Stimulated activated naive B cell treated with anti-CD40 and anti-IgM and Interleukin-4, amounts not matched to agents 10 μg/mL and 1 μg/mL and 100 μg/mL, for 72 hours (primary cell): ENCODE measurements around the gene OSTM1.

Experiments
- ATAC-seq, 2 donors: fragments of 150-1000 bp; cut with Tn5 transposase; replicated peaks; 2 replicates each; pipeline ENCODE4 v1.10.0; 2021; ENCODE audit warnings: moderate library complexity in 1 of 2
- DNase-seq: peaks from one replicate; pipeline ENCODE4 v3.0.0; 2021
- H3K27ac Mint-ChIP-seq: one replicate; pipeline ENCODE4 v1.8.0; 2022; ENCODE audit warnings: mild to moderate bottlenecking, mixed read lengths
- H3K27me3 Mint-ChIP-seq, 2 donors: one replicate each; pipeline ENCODE4 v1.8.0; 2022; ENCODE audit warnings: mixed read lengths in 2 of 2
- H3K36me3 Mint-ChIP-seq, 2 donors: one replicate each; pipeline ENCODE4 v1.8.0; 2022; ENCODE audit warnings: mixed read lengths in 2 of 2, mild to moderate bottlenecking in 1 of 2
- H3K4me1 Mint-ChIP-seq, 2 donors: one replicate each; pipeline ENCODE4 v1.8.0; 2022; ENCODE audit warnings: mixed read lengths in 2 of 2, mild to moderate bottlenecking in 1 of 2
- H3K4me3 Mint-ChIP-seq, 2 donors: one replicate each; pipeline ENCODE4 v1.8.0; 2022; ENCODE audit warnings: mild to moderate bottlenecking in 2 of 2, mixed read lengths in 2 of 2, moderate library complexity in 1 of 2
- H3K9me3 Mint-ChIP-seq, 2 donors: one replicate each; pipeline ENCODE4 v1.8.0; 2022; ENCODE audit warnings: mixed read lengths in 2 of 2, mild to moderate bottlenecking in 1 of 2

The OSTM1 gene

DNA sequence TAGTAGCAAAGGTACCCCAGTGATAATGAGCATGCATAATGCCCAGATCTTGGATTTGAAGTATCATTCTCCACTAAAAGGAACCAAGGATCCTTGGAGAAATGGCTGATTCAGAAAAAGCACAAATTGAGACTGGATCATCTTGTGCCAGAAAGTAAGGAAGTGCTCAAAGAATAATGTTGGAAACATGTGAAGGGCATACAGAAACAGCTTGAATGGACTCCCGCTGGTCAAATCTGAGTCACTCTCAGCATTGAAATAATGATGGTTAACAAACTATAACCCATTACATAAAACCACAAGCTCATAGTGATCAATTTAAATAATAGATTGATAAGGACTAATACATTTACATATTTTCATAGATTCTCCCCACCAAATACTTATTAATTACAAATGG, 3.6 kb upstream of the OSTM1 start:
- Mint-ChIP-seq H3K27ac (no peak overlapping the region), H3K4me3 (no peak overlapping the region), H3K27me3 (peaks cover 19 to 23% of the 10 kb centered on the region in 2 donors), H3K9me3 (no peaks in the 10 kb centered on the region), H3K36me3 (peaks cover under 1 to 3% of the 10 kb centered on the region in 2 donors), H3K4me1 (peaks cover 9 to 11% of the 10 kb centered on the region in 2 donors)
- ATAC-seq: no peak
- no peak for DNase-seq

GRCh38 chr6:108074057-108074358, 533 bp downstream of the OSTM1 start:
- H3K27ac Mint-ChIP-seq: peak overlapping the region; percentile 89
- peak; percentile 57 for ATAC-seq
- peaks cover 14 to 27% of the 10 kb centered on the region in 2 donors for H3K4me1 Mint-ChIP-seq

GRCh38 chr6:108071736-108072276, 2.7 kb downstream of the OSTM1 start:
- Mint-ChIP-seq H3K4me3 (no peak overlapping the region), H3K27ac (no peak overlapping the region), H3K27me3 (no peaks in the 10 kb centered on the region)

More at GRCh38 chr6:108074057-108074358, 533 bp downstream of the OSTM1 start:
- H3K4me3 Mint-ChIP-seq: peak overlapping the region; percentile 89 to 92
- no peaks in the 10 kb centered on the region for H3K27me3 Mint-ChIP-seq
- H3K36me3 Mint-ChIP-seq: peaks cover 4 to 5% of the 10 kb centered on the region in 2 donors
- H3K9me3 Mint-ChIP-seq: no peaks in the 10 kb centered on the region
- DNase-seq: no peak

GRCh38 chr6:108068618-108069017, 5.9 kb downstream of the OSTM1 start:
- Mint-ChIP-seq H3K4me1 (peaks cover 10 to 20% of the 10 kb centered on the region in 2 donors), H3K27ac (no peak overlapping the region), H3K36me3 (peaks cover 4 to 9% of the 10 kb centered on the region in 2 donors), H3K4me3 (no peak overlapping the region), H3K9me3 (no peaks in the 10 kb centered on the region), H3K27me3 (no peaks in the 10 kb centered on the region)
- no peak for DNase-seq
- ATAC-seq: peak; percentile 86 to 96

More at GRCh38 chr6:108071736-108072276, 2.7 kb downstream of the OSTM1 start:
- Mint-ChIP-seq H3K36me3 (peaks cover 4 to 5% of the 10 kb centered on the region in 2 donors), H3K9me3 (no peaks in the 10 kb centered on the region), H3K4me1 (peaks cover 14 to 27% of the 10 kb centered on the region in 2 donors)
- DNase-seq: no peak
- no peak for ATAC-seq

DNA sequence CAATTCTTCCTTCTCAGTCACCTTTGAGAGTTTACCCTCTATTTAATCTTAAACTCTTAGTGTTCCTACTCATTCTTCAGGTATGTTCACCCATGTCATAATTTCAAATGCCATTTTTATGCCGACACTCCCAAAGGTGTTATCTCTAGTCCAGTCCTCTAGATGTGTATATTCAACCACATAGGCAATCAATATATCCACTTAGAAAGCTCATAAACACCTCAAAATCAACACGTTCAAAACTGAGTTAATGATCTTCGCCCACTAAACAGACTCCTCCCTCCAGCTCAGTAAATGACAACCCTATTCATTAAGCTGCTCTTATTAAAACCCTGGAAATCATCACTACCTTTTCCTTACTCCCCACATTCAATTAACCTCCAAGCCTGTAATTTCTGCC, 6.4 kb downstream of the OSTM1 start:
- Mint-ChIP-seq H3K4me1 (peaks cover 6 to 16% of the 10 kb centered on the region in 2 donors), H3K9me3 (no peaks in the 10 kb centered on the region), H3K36me3 (peaks cover 2 to 5% of the 10 kb centered on the region in 2 donors), H3K27ac (no peak overlapping the region), H3K4me3 (no peak overlapping the region), H3K27me3 (no peaks in the 10 kb centered on the region)
- DNase-seq: no peak
- no peak for ATAC-seq

DNA sequence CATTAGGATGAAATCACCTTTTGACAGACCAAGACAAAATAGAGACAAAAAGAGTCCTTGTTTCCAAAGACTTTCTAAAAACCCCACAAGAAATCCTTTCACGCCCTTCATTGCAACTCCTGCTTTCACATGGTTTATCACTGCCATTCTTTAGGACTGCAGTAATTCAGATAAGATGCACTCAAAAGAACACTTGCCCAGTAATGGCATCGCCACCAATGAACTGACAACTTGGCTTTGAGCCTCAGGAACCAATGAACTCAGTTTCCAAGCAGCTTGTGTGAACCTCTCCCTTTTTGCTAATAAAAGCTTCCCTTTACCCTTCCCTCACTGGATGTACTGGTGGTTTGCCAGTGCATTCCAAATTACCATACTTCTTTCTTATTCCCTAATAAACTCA, 21.8 kb downstream of the OSTM1 start:
- no peak for DNase-seq
- no peak overlapping the region for H3K27ac Mint-ChIP-seq
- H3K4me1 Mint-ChIP-seq: no peaks in the 10 kb centered on the region
- no peaks in the 10 kb centered on the region for H3K9me3 Mint-ChIP-seq
- peaks cover 16 to 31% of the 10 kb centered on the region in 2 donors for H3K36me3 Mint-ChIP-seq
- H3K4me3 Mint-ChIP-seq: no peak overlapping the region
- H3K27me3 Mint-ChIP-seq: no peaks in the 10 kb centered on the region
- ATAC-seq: no peak

DNA sequence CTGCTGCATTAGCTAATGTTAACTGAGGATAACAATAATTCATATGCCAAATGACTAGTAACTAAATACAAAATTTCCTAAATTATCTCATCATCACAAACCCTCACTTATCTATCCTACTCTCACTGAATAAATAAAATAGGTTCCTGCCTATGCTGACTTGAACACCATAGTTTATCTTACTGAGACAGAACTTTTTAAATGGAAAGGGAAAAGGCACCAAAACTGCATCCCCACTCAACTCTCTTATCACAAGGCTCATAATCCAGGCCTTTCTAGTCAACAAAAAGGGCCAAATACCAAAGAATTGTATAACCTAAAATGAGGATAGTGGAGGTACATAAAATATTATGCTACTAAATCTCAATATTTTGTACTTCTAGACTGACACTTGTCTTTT, 23.1 kb downstream of the OSTM1 start:
- Mint-ChIP-seq H3K4me1 (no peaks in the 10 kb centered on the region), H3K36me3 (peaks cover 21 to 36% of the 10 kb centered on the region in 2 donors), H3K4me3 (no peak overlapping the region), H3K27me3 (no peaks in the 10 kb centered on the region), H3K27ac (no peak overlapping the region), H3K9me3 (no peaks in the 10 kb centered on the region)
- ATAC-seq (no peak), DNase-seq (no peak)

- H3K36me3 Mint-ChIP-seq: peaks cover 36 to 50% of the 10 kb centered on the region in 2 donors
- no peaks in the 10 kb centered on the region for H3K4me1 Mint-ChIP-seq
- no peaks in the 10 kb centered on the region for H3K27me3 Mint-ChIP-seq
- ATAC-seq (no peak), DNase-seq (no peak)
- H3K9me3 Mint-ChIP-seq: no peaks in the 10 kb centered on the region
- no peak overlapping the region for H3K27ac Mint-ChIP-seq
- no peak overlapping the region for H3K4me3 Mint-ChIP-seq
Measured at GRCh38 chr6:108039681-108040080, 34.9 kb downstream of the OSTM1 start.

- DNase-seq (no peak), ATAC-seq (no peak)
- Mint-ChIP-seq H3K27me3 (no peaks in the 10 kb centered on the region), H3K4me1 (no peaks in the 10 kb centered on the region), H3K27ac (peak overlapping the region; percentile 21), H3K4me3 (no peak overlapping the region), H3K9me3 (no peaks in the 10 kb centered on the region), H3K36me3 (peaks cover 52 to 67% of the 10 kb centered on the region in 2 donors)
Measured at GRCh38 chr6:108036884-108037283, 37.7 kb downstream of the OSTM1 start.

DNA sequence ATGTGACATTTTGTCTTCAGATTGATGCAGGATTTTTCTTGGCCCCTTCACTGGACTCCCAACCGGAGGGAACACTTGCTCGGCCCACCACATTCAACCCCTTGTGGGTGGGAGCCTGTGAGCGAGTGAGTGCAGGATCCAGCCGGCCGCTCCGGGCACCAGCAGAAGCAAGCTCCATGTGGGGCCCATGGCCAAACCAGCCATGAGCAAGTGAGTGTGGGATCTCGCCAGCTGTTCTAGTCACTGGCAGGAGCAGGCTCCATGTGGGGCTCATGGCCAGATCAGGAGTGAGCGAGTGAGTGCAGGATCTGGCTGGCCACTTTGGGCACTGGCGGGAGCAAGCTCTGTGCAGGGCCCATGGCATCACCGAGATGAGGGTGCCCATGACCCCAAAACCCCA, 42.6 kb downstream of the OSTM1 start:
- H3K27me3 Mint-ChIP-seq: no peaks in the 10 kb centered on the region
- H3K27ac Mint-ChIP-seq: no peak overlapping the region
- no peak overlapping the region for H3K4me3 Mint-ChIP-seq
- no peak for ATAC-seq
- no peaks in the 10 kb centered on the region for H3K4me1 Mint-ChIP-seq
- H3K36me3 Mint-ChIP-seq: peaks cover 30 to 32% of the 10 kb centered on the region in 2 donors
- no peaks in the 10 kb centered on the region for H3K9me3 Mint-ChIP-seq
- DNase-seq: no peak

- H3K9me3 Mint-ChIP-seq: no peaks in the 10 kb centered on the region
- H3K4me3 Mint-ChIP-seq: no peak overlapping the region
- H3K36me3 Mint-ChIP-seq: peaks cover 22 to 23% of the 10 kb centered on the region in 2 donors
- H3K27ac Mint-ChIP-seq: no peak overlapping the region
- no peak for ATAC-seq
- H3K4me1 Mint-ChIP-seq: no peaks in the 10 kb centered on the region
- H3K27me3 Mint-ChIP-seq: no peaks in the 10 kb centered on the region
- DNase-seq: no peak
Measured at GRCh38 chr6:108030211-108030610, 44.3 kb downstream of the OSTM1 start.

- Mint-ChIP-seq H3K36me3 (peaks cover 16 to 17% of the 10 kb centered on the region in 2 donors), H3K27ac (no peak overlapping the region), H3K4me1 (no peaks in the 10 kb centered on the region), H3K9me3 (no peaks in the 10 kb centered on the region), H3K4me3 (no peak overlapping the region), H3K27me3 (no peaks in the 10 kb centered on the region)
- ATAC-seq: no peak
- no peak for DNase-seq
Measured at GRCh38 chr6:108029226-108029921, 45.2 kb downstream of the OSTM1 start.

DNA sequence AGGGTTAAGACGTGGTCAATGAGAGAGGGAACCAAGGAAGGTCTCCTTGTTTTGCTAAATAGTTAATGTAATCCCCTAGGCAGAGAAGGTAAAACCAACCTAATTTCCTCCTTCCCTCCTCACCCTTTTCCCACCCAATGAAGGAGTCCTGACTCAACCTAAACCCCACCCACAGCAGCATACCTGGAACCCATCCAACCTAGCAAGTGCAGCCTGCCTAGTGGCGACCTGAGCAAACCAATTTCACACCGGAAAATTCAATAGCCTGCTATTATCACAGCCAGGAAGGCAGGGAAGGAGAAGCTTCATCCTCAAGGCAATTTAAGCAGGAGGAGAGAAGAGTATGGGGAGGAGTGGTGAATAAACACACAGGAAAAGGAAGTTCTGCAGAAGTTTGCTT, 46.9 kb downstream of the OSTM1 start:
- Mint-ChIP-seq H3K36me3 (peaks cover 8 to 9% of the 10 kb centered on the region in 2 donors), H3K4me1 (no peaks in the 10 kb centered on the region), H3K27ac (no peak overlapping the region), H3K27me3 (no peaks in the 10 kb centered on the region), H3K4me3 (no peak overlapping the region), H3K9me3 (no peaks in the 10 kb centered on the region)
- no peak for DNase-seq
- ATAC-seq: no peak

DNA sequence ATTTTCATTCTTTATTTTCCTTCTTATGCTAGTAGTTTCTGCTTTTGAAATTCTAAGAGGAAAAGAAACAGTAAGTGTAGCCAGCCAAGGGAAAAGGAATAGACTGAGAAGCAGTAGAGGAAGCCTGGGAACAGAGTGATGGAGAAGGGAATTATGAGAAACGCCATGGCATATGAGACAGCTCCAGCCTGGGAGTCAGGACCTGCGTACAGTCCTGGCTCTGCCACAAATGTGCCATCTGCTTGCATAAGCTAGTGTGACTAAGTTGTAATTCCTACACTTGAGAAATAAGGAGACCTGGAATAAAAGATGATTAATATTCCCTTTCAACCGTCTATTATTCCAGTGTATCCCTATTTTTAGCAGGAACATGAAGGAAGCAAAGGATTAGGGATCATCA, 47.5 kb downstream of the OSTM1 start:
- ATAC-seq (no peak), DNase-seq (no peak)
- Mint-ChIP-seq H3K36me3 (peaks cover 3% of the 10 kb centered on the region in 2 donors), H3K27ac (no peak overlapping the region), H3K27me3 (no peaks in the 10 kb centered on the region), H3K4me3 (no peak overlapping the region), H3K9me3 (no peaks in the 10 kb centered on the region), H3K4me1 (no peaks in the 10 kb centered on the region)

- DNase-seq (no peak), ATAC-seq (no peak)
- Mint-ChIP-seq H3K4me1 (no peaks in the 10 kb centered on the region), H3K9me3 (no peaks in the 10 kb centered on the region), H3K4me3 (no peak overlapping the region), H3K27me3 (no peaks in the 10 kb centered on the region), H3K36me3 (no peaks in the 10 kb centered on the region), H3K27ac (no peak overlapping the region)
Measured at GRCh38 chr6:108024427-108025073, 50.0 kb downstream of the OSTM1 start.
